Peyer's patch (tissue), 4 donors: ENCODE measurements around the gene NACC2. TPM values are rescaled to one million over a fixed set of nuclear protein-coding genes. Genes with fewer than 3 reads are reported as not detected.
"Not testable (repeated sequence)": the region's sequence is repeated elsewhere in the genome, so short reads cannot be mapped to it uniquely, and the experiment has no call there.

Experiments used
- DNase-seq, 3 donors: peaks; one replicate each; pipeline ENCODE4 v3.0.0-alpha.2; 2017 to 2019
- H3K27ac ChIP-seq, 4 donors: fragments of 200-600 bp; sonication (generic); one replicate each; pipeline ENCODE4 v1.5.1; 2016 to 2019
- H3K27me3 ChIP-seq, 2 donors: fragments of 200-600 bp; sonication (generic); one replicate each; pipeline ENCODE4 v1.5.1; 2019
- H3K36me3 ChIP-seq, 3 donors: fragments of 200-600 bp; sonication (generic); one replicate each; pipeline ENCODE4 v1.5.1; 2016 to 2019
- H3K4me1 ChIP-seq, 4 donors: fragments of 200-600 bp; sonication (generic); one replicate each; pipeline ENCODE4 v1.5.1; 2016 to 2019
- H3K4me3 ChIP-seq, 4 donors: fragments of 200-600 bp; sonication (generic); 1 replicate in 3 of 4; 2 replicates in 1 of 4; pipeline ENCODE4 v1.5.1; 2016 to 2019; ENCODE audit warnings: mild to moderate bottlenecking in 1 of 4
- H3K9me3 ChIP-seq, 4 donors: fragments of 200-600 bp; sonication (generic); one replicate each; pipeline ENCODE4 v1.5.1; 2016 to 2019; ENCODE audit warnings: mild to moderate bottlenecking in 1 of 4
- CTCF ChIP-seq, 6 experiments: fragments of 450-650 bp in 4 of 6; fragments of 200-600 bp in 2 of 6; sonication (generic) in 1 of 6; IDR thresholded peaks; one replicate each; pipeline ENCODE4 v1.5.1; 2017 to 2019; ENCODE audit warnings: antibody characterized with exemption in 6 of 6, mild to moderate bottlenecking in 3 of 6, moderate library complexity in 1 of 6
- POLR2A ChIP-seq, 2 donors: fragments of 450-650 bp; IDR thresholded peaks; one replicate each; pipeline ENCODE4 v1.5.1; 2017; ENCODE audit warnings: antibody characterized with exemption in 2 of 2, mild to moderate bottlenecking in 2 of 2, moderate library complexity in 2 of 2
- total RNA-seq, 4 donors: library from RNA; depleted of rRNA; stranded (reverse); fragments of >200 nt; gene quantifications; one replicate each; pipeline ENCODE4 v1.1.0, GENCODE V29; 2016

The NACC2 gene
- total RNA-seq, 4 donors from 2014 or later: 8.3 to 24.3 (median 23.1) TPM

- no peak for DNase-seq
Measured at GRCh38 chr9:136029556-136029955, 65.5 kb downstream of the NACC2 start.

DNA sequence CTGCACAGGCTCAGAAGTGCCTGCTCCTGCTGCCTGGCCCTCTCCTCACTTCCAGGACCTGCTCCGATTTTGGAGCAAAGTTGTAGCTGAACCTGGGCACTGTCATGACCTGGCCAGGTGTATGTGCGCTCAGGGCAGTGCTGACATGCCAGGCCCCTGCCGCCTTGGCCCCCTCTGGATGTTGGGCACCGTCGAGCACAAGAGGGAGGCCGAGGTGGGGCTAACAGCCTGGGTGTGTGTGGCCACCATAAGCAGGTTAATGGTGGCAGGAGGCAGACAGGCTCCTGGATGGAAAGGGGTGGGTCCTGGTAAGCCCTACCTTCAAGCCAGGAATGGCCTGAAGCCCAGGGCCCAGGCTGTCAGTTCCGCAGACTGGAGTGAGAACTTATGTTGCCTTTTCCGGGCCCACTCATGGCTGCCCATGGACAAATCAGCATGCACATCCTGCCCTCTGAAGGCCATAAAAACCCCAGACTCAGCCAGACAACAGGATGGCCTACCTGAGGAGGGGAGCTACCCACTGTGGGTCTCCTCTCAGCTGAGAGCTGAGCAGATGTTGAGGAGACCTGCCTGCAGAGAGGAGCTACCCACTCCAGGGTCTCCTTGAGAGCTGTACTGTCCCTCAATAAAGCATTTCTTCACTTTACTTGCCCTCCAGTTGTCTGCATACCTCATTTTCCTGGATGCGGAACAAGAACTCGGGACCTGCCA lies 66.2 kb downstream of the NACC2 start:
- TF ChIP-seq CTCF (IDR thresholded peaks at IDR 0.05) (no peak), POLR2A (IDR thresholded peaks at IDR 0.05) (no peak)
- DNase-seq: no peak
- H3K4me1 ChIP-seq: peaks cover 0 to 8% (median 2%) of the 10 kb centered on the region in 4 donors
- H3K27ac ChIP-seq: no peak overlapping the region
- H3K27me3 ChIP-seq: no peaks in the 10 kb centered on the region
- peaks cover 0 to 15% (median 0%) of the 10 kb centered on the region in 3 donors for H3K36me3 ChIP-seq
- H3K9me3 ChIP-seq: peaks cover 0 to 7% (median 0%) of the 10 kb centered on the region in 4 donors
- H3K4me3 ChIP-seq: no peak overlapping the region

More at GRCh38 chr9:136029556-136029955, 65.5 kb downstream of the NACC2 start:
- TF ChIP-seq CTCF (IDR thresholded peaks at IDR 0.05): no peak
- TF ChIP-seq POLR2A (IDR thresholded peaks at IDR 0.05): no peak
- no peak overlapping the region for H3K27ac ChIP-seq
- H3K4me3 ChIP-seq: no peak overlapping the region
- peaks cover 0 to 8% (median 2%) of the 10 kb centered on the region in 4 donors for H3K4me1 ChIP-seq
- no peaks in the 10 kb centered on the region for H3K27me3 ChIP-seq
- H3K36me3 ChIP-seq: peaks cover 0 to 15% (median 0%) of the 10 kb centered on the region in 3 donors
- peaks cover 0 to 7% (median 0%) of the 10 kb centered on the region in 4 donors for H3K9me3 ChIP-seq

- H3K9me3 ChIP-seq, H3K4me1 ChIP-seq, H3K27me3 ChIP-seq, H3K27ac ChIP-seq, DNase-seq, H3K4me3 ChIP-seq: not testable (repeated sequence)
- H3K36me3 ChIP-seq: peaks cover 0 to 20% (median 0%) of the 10 kb centered on the region in 3 donors
Measured at GRCh38 chr9:136026943-136027289, 68.2 kb downstream of the NACC2 start.

DNA sequence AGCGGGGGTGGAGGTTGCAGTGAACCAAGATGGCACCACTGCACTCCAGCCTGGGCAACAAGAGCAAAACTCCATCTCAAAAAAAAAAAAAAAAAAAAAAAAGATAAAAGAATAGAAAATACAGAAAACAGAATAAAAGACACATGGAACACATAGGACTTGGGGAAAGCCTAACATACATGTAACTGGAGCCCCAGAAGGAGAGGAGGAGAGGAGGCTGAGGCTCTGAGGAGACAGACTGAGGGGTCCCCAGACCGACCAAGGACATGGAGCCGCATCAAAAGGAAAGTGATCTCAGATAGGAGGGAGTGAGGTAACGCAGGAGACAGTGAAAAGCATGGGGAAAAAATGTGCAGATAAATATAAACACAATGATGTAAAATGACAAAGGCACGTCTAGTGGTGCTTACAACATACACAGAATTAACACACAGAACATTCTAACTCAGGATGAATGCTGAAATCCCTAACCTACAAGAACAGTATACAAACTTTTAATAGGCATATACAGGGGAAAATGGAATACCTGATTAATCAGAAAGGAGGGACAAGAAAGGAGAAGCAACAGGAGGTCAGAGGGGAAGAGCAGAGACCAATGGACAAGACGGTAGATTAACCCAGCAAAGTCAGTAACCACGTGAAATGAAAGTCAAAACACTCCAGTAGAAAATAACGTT lies 68.7 kb downstream of the NACC2 start:
- H3K27me3 ChIP-seq: no peaks in the 10 kb centered on the region
- TF ChIP-seq CTCF (IDR thresholded peaks at IDR 0.05): no peak
- TF ChIP-seq POLR2A (IDR thresholded peaks at IDR 0.05): no peak
- peaks cover 0 to 20% (median 0%) of the 10 kb centered on the region in 3 donors for H3K36me3 ChIP-seq
- H3K4me1 ChIP-seq: peaks cover 0 to under 1% (median 0%) of the 10 kb centered on the region in 4 donors
- no peak for DNase-seq
- H3K9me3 ChIP-seq: peaks cover 0 to 7% (median 0%) of the 10 kb centered on the region in 4 donors
- H3K4me3 ChIP-seq: no peak overlapping the region
- no peak overlapping the region for H3K27ac ChIP-seq

GRCh38 chr9:136025481-136025880 lies 69.6 kb downstream of the NACC2 start:
- DNase-seq: no peak
- no peaks in the 10 kb centered on the region for H3K4me1 ChIP-seq
- peaks cover 0 to 7% (median 0%) of the 10 kb centered on the region in 4 donors for H3K9me3 ChIP-seq
- H3K27ac ChIP-seq: no peak overlapping the region
- peaks cover 0 to 20% (median 0%) of the 10 kb centered on the region in 3 donors for H3K36me3 ChIP-seq
- H3K27me3 ChIP-seq: no peaks in the 10 kb centered on the region
- TF ChIP-seq POLR2A (IDR thresholded peaks at IDR 0.05): no peak
- TF ChIP-seq CTCF (IDR thresholded peaks at IDR 0.05): no peak
- H3K4me3 ChIP-seq: no peak overlapping the region

DNA sequence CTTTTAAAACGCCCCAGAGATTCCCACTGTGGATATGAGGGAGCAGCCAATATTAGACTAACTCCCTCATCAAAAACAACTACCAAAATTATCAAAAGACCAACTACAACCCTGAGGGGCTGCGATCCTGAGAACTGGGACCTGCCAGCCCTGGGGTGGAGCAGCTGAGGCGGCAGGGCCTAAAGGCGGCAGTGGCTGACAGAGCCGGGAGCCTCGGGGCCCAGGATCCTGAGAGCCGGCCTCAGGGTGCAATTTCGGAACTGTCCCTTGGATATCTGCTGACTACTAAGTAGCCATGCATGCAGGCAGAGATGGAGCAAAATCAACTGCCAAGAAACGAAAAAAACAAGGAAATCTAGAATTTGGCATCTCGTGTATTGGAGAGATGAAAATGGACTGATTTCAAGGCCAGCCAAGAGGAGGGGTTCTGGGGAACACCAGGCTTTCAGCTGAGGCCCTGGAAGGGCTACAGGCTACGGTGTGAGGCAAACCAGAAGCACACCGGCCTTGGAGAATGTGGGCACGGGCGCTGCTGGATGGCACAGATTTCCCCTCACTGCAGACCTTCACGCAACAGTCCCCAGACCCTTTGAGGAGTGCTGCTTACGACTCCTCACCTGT lies 70.3 kb downstream of the NACC2 start:
- H3K27me3 ChIP-seq: no peaks in the 10 kb centered on the region
- H3K4me1 ChIP-seq: no peaks in the 10 kb centered on the region
- no peak for DNase-seq
- peaks cover 0 to 19% (median 0%) of the 10 kb centered on the region in 3 donors for H3K36me3 ChIP-seq
- TF ChIP-seq POLR2A (IDR thresholded peaks at IDR 0.05): no peak
- TF ChIP-seq CTCF (IDR thresholded peaks at IDR 0.05): no peak
- H3K4me3 ChIP-seq: no peak overlapping the region
- H3K9me3 ChIP-seq: peaks cover 0 to 7% (median 0%) of the 10 kb centered on the region in 4 donors
- no peak overlapping the region for H3K27ac ChIP-seq
